ENCODE measurements around the gene KEL.

DNA sequence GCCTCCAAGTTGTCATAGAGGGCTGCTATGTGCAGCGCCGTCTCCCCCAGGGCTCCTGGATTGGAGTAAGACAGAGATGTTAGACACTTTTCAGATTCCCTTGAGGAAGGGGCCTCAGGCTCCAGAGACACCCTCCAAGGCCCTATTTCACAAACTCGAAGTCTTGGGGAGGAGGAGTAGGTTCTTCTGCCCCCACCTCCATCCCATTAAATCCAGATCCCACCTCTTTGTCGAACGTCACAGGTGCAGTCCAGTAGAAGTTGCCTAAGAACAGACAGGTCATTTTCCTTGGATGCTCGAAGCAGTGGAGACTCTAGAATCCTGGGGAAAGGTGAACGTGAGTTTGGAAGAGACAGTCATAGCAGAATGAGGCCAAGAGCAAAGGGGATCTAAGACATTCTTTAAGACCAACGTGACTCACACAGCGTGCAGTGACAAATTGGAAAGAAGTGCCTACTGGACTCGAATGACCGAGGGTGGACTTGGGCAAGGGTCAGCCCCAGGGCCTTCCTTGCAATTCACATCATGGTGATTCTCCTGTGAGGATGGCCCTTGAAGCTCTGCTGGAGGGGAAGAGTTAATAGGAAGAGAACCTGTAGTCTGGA, 31.9 kb downstream of the KEL start:
- no peak for TF ChIP-seq GATA2 (IDR thresholded peaks at IDR 0.05; ENCODE audit: low read depth, low read length)
- no peak for TF ChIP-seq GATA3 (IDR thresholded peaks at IDR 0.05; ENCODE audit: low read depth, low read length)

All from SH-SY5Y (cell line).